IPS-NIHi11 (cell line): ENCODE results near the gene HES6.

ENCODE experiments used
- DNase-seq: peaks from one replicate; pipeline ENCODE4 v3.0.0; 2012; ENCODE audit warnings: mixed read lengths, low spot score

The HES6 gene, protein sequence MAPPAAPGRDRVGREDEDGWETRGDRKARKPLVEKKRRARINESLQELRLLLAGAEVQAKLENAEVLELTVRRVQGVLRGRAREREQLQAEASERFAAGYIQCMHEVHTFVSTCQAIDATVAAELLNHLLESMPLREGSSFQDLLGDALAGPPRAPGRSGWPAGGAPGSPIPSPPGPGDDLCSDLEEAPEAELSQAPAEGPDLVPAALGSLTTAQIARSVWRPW

DNA sequence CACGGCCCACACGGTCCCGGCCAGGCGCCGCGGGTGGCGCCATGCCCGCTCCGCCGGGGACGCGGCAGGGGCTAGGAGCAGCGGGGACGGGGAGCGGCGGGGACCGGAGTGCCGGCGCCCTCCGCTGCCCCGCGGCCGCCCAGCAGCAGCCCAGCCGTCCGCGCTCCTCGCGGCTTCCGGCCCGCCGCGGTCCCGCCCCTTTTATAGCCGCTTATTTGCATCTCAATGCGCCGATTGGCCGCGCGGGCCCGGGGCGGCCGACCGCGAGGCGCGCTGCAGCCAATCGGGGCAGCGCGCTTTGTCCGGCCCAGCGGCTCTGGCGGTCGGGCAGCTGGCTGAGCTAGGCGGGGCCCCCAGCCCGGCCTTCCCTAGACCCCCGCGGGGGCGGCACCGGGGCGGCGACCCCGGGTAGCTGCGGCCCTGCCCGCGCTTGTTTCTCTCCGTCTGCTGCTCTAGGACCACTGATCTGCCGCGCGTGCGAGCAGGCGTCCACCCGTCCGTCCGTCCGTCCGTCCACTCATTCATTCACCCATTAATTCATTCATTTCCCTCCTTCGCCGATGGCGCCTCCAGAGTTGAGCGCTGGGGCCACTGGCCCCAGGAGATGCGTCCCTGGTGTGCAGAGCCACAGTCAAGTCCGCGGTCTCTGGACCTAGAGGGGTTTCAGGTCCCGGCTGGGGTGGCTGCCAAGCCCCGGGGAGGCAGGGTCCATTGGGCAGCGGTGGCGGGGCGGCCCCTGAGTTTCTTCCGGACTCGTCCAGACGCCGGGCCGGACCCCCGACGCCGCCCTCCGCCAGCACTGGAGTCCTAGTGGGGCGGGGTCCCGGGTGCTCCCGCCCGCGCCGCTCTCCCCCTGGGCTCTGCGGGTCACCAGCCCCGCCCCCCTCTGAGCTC, at the start of gene HES6:
Gene HES6 (minus strand): TSS at position 176 of the 894 bp plus-strand sequence. CDS start 133 bp downstream, at position 43.
- DNase-seq: peak; percentile 97

DNA sequence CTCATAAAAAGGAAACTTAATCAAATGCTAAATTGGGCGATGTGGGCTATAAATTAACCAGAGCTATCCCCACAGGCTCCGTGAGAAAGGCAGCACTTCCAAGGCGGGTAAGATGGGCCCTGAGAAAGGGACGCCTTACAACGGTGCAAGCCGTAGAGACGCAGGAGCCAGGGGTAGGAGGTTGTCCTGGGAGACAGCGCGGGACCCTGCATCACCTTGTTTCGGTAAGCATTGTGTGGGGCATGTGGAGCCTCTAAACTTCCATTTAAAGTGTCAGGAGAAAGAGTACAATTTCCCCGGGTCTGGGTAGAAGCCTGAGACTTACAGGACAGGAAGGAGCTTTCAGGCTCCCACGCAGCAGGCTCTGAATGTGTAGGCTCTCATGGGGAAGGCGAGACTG, 49.7 kb upstream of the HES6 start:
- no peak for DNase-seq

DNA sequence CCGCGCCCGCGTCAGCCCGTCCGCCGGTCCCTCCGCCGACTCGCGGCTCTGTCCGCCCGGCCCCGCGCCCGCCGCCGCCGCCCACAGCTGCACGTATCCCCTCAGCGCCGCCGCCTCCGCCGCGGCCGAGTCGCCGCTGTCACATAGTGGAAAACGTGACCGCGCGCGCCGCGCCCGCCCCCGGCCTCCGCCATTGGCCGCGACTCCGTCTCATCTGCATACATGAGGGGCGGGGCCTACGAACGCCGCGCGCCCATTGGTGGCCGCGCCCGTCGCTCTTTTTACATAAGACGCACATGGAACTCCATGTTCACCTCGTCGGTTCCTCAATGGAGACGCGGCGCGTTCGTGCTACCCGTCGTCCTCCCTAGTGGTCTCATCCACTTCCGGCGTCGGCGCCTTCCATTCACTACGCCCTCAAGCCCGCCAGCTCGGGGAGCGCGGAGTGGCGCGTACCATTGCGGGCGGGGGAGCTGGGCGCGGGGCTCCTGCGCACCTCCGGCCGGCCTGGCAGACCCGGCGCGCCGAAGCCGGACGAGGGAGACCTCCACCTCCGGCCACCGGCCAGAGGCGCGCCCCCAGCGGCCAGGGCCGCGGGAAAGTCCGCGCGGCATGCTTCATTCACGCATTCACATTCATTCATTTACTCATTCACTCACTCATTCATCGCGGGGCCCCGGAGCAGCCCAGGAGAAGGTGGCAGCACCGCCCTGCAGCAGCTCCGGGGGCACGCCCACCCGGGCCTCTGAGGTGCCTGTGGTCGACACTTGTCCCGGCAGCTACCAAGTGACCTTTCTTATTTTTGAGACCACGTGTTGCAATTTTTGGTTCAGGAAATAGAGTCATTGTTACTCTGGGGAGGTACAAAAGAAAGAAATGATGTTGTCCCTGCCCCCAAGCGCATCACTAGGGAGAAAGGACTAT, 49.1 kb upstream of the HES6 start:
- peak; percentile 92 for DNase-seq

DNA sequence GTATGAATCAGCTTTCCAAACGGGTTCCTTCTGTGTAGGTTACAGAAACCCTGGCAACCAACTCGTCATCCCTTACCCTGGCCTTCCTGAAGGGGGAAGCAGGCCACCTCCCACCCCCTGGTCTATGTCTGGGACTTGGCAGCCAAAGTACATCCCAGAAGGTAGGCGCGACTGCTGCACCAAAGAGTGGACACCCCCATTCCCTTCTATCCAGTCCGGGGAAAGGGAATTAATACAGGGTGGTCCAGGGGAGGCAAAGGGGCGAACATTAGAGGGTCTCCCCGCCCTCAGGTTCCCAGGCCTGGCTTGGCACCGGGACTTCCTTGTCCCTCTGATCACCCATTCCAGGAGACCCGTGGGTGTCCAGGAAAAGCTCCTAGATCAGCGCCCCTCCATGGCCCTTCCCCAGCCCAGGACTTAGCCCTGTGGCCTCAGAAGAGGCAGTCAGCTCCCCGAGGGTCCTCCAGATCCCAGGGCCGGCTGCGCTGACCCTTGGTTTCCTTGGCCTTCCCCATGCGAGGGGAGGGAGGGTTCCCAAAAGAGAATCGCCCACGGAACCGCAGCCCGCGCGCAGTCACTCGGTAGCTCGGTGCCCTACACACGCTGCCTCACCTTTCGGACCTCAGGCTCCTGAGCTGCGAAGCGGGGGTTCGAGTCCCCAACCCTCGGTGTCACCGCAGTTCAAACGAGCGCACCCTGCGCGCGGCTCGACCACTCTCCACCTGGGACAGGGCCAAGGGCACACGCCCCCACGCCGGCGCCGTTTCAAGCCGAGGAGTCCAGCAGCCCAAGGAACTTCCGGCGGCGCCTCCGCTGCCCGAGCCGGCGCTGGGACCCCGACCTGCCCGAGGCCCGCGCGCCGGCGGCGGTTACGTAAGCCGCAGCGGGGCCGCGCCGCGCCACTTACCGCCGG, 48.2 kb upstream of the HES6 start, which contains the start of gene PER2:
Gene PER2 (minus strand): TSS at position 874 of the 913 bp plus-strand sequence. CDS start 10,674 bp downstream, outside the sequence.
- peak; percentile 76 for DNase-seq

DNA sequence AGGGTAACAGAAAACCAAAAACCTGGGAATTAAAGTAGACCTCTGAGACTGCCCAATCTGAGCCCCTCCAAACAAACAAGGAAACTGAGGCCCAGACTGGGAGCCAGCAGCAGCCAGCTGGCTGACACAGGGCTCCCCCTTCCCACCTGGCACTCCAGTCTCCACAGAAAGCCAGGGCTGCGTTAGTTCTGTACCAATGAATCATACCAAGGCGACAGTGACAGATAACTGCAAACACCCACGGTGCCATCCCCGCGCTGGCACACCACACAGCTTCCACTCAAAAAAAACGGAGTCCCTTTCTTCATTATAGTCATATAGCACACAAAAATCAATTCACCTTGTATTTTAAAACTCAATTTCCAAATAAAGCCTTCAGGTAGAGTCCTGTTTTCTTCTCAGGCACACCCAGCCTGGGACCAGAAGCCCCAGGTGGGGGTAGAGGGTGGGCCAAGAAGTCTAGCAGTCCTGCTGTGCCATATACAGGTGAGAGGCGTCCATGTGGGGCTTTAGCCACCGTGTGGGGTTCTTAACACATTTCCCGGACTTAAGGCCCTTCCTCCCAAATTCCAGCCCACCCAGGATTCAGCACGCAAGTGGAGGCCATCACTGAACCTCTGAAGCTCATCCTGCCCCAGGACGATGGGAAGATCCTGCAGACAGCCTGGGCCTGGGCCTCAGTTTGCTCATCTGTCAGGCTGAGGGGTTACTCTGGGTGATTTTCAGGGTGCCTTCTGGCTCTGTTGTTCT, 47.3 kb upstream of the HES6 start:
- no peak for DNase-seq

DNA sequence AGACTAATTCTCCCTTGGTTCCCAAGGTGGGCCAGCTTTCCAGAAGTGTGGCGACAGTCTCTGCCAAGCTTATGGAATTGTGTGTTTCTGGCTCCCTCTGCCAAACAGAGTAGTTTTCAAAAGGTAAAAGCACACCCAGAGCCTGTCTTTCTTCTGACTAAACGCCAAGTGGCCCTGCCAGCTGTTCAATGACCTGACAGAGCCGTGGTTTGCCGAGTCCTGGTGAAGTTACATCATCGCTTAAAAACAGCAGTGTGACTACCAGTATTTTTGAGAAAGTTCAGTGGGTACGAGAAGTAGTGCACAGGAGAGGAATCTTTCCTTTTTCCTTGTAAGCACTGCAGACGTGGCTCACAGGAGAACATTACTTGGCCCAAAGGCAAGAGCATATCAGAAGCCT, 46.7 kb upstream of the HES6 start:
- no peak for DNase-seq

DNA sequence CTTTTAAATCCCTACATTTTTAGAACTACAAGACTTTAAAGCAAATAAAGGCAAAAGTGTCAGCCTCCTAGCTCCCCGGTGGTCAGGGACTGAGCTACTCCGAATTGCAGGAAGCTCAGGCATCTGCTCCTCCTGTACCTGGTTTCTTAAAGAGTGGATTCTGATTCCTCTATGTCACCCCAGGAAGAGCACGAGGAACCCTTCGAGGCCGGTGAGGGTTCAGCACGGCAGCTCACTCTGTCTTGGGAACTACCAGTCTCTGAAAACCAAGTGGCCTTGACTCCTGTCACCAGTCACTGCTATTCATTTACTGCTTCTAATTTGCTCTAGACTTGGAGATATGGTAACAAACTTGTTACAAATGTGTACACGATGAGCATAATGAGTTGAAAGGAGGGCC, 46.3 kb upstream of the HES6 start:
- no peak for DNase-seq

DNA sequence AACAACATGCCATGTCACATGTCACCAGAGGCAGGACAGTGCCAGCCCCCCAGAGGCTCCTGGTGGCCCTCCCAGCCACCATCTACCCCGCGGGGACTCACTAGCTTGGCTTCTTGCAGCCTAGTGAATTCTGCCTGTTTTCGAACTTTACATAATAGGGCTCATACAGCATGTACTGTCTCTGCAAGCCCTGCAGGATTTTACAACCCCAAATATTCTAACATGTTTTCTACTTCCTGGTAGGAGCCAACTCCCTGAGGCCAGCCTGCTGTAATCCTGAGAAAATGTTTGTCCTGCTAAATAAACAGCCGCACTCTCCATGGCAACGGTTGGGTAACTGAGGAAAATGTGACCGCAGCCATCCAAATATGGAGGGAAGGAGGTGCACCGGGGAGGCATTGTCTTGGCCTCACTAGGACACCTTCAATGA, 45.8 kb upstream of the HES6 start:
- peak; percentile 50 for DNase-seq

DNA sequence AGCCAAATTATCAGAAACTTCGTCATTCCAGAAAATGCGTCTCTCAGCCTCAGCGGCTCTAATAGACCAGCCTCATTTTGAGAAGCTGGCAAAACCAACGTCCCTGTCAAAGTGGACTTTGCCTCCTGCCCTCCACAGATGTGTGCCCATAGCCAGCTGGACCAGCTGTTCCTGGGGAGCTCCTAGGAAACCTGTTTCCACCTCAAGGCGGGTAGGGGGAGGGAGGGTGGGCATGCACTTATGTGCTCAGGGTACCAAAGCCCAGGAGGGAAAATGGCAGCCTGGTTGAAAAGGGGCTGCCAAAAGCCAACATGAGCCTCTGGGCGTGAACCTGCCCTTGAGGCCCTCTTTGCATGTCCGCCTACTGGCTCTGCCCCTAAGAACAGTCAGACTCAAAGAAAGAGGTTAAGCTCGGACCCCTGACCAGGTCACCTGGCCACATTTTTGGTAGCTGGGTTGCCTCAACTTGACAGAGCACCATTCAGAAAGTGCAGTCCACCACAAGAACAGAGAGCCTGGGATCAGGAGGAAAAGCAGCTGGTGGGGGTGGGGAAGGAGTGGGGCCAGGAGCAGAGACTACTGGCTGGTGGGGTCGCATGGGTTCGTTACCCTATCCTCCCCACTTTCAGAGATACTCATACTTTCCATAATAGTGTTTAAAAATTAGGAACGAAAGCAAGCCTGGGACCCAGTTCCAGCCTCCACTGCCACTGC, 45.1 kb upstream of the HES6 start:
- no peak for DNase-seq

DNA sequence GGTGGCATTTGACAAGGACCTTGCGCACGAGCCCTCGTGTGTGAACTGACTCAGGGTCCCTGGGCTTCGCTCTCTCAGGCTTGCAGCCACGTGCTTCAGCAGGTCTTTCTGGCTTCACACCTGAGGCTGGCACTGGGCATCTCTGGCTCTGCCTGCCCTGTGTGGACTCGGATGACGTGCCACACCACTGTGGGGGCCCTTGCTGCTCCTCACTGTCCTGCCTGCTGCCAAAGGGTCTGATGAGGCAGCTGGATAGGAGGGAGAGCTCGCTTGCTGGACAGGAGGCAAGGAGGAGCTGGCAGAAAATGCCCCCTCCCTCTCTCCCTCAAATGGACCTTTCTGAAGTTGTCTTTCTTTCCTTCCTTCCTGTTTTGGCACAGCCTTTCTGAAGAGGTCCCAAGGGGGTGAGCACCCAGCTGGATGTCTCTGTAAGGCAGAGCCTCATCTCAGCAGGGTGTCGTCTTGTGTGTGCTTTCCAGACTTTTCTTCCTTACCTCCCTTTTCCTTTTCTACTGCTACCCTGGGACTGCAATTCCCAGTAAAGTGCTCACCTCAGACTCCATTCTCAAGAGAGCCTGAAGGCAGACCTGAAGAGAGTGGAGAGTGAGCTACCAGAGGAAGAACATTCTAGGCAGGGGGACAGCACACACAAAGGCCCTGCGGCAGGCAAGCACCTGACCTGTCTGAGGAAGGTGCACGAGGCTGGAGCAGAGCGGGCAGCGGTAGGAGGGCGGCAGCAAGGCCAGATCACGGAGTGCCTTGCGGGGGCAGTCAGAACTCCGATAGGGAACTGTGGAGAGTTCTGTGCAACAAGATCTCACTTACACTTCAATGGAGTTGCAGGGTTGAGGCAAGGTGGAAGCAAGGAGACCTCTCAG, 43.3 kb upstream of the HES6 start:
- no peak for DNase-seq

DNA sequence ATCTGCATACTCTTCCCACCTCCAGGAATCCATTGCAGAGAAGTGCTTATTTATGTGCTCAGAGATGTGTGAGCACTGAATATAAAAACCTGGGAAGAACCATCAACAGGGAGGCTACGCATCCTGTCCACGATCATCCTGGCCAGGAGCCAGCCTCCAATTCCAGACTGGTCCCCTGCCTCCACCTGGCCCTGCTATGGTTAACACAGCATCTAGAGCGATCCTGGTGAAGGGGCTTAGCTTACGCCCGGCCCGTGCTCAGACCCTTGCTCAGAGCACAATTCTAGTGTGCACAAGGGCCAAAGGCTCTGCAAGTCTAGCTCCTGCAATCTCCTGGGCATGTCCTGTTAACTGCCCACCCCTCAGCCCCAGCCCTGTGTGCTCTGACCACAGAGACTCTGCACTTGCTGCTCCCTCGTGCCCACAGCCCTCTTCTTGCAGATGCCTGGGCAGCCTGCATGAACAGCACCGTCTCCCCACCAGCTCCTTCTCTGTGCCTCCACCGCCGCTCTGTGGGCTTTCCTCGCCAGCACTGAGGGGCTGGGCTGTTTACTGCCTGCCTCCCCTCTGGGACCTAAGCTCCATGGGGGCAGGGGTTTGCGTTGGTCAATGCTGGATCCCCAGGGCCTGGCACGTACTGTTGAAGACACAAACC, 42.1 kb upstream of the HES6 start:
- no peak for DNase-seq

DNA sequence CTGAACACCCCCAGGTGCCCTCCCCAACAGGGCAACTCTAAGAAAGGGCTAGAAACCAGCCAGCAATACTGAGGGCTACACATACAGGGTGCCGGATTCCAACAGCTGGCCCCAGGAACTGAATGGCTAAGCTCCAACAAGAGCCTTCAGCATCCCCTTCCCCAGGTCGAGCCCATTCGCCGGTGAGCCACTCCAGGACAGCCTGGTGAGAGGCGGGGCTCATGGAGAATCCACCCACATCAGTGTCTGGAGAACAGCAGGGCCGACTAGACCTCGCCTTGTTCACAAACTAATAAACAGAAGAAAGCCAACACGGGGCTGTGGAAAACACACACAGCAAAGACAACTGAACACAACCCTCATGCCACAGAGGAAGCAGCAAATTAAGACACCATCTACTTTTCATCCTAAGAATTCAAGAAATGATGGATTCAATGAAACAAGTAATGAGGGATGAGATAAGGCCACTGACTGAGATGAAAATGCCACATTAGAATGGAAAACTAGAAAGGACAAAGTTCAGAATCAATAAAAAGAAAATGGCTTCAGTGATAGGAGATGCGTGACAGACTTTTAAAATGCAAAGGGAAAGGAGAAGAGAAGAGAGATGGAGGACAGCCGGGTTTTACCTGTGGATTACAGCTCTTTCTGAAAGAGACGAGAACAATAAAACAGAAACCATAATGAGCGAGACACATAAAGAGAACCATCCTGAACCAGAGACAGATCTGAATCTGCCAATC, 40.4 kb upstream of the HES6 start:
- DNase-seq: no peak

DNA sequence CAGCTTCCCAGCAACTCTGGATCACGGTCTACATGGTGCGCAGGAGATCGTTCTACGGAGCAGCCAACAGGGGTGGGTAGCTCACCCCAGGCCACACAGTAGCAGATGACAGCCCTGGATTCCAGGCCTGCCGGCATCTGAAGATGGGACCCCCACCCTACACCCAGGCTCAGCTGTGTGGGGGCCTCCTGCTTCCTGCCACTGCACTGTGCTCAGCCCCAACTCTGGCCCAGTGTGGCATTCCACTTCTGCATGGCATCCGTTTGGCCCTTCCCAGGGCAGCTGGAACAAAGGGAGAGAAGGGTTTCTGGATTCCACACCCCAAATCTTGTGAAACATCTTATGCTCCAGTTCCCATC, 39.5 kb upstream of the HES6 start:
- no peak for DNase-seq

DNA sequence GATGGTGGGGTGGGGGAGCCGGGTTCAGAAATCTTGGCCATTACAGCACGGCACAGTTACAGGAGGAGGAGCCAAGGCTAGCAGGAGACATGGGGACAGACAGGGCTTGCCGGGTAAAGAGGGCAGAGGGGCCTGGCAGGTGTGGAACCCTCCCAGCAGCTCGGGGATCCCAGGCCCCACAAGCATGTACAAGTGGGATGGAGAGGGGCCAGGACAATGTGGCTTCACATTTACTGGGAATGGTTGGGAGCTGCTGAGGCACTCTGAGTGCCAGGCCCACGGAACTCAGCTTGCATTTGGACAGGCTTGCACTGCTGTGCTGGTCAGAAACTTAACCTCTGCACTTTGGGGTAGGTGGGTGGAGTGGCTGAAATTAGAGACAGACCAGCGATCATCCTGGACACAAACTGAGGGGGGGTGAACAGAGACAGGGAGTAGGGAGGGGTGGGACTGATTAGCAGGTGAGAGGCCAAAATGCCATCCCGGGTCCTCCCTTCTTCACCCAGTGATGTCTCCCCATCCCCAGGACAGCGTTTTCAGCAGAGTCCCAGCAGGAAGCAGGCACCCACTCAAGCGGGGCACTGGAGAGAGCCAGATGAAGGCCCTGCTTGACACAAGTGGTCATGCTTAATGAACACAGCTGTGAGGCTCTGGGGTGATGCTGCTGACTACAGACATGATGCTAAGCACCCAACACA, 38.9 kb upstream of the HES6 start:
- no peak for DNase-seq

DNA sequence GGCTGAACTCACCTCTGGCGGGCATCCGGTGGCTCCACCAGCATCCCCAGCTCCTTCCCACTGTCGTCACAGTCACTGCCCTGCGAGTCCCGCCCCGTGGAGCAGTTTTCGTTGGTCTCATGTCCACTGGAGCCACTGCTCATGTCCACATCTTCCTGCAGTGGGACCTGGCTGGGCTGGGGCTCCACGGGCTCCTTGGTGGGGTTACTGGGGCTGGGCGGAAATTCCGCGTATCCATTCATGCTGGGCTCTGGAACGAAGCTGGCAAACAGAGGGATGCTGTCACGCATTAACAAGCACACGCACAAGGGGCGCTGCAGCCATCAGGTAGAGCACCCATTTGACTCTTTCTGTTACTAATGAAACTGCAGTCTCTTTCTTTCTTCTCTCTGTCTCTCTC, 37.9 kb upstream of the HES6 start:
- peak; percentile 70 for DNase-seq

DNA sequence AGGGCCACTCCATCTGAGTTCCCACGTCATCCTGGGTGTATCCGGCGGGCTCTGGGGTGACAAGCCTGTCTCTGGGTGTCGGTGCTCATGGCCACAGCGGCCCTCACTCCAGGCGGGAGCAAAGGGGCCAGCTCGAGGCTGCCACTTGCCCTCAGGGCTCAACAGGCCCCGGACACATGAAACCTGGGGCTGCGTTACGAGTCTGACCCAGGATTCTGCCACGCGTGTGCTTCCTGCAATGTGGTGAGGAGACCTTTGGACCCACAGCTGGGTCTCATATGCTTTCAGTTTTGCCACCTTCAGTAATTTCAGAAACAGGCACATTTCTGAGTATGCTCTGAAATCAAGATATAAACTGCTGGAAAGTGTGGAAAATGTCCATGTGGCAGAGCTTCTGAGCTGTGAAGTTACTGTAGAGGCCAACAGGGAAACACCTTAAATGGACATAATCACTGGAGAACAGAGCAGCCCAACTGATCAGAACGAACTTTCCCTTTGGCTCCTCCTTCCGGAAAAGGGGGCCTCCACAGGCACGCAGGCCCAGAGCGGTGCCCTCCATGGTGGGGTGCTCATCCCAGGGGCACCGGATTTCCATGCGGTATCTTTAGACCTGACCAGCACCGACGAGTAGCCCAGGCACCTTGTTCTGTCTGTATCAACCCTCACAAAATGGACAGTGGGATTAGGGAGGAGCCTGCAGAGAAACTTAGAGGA, 34.5 kb upstream of the HES6 start:
- DNase-seq: no peak
